ENCODE results near the gene CIROP. TPM values are rescaled to one million over a fixed set of nuclear protein-coding genes. Genes with fewer than 3 reads are reported as not detected.
A peak's percentile ranks its signal among the peaks of the same experiment; 100 is the strongest.

CIROP gene
- total RNA-seq, 1 experiment from 2014 or later: not detected

DNA sequence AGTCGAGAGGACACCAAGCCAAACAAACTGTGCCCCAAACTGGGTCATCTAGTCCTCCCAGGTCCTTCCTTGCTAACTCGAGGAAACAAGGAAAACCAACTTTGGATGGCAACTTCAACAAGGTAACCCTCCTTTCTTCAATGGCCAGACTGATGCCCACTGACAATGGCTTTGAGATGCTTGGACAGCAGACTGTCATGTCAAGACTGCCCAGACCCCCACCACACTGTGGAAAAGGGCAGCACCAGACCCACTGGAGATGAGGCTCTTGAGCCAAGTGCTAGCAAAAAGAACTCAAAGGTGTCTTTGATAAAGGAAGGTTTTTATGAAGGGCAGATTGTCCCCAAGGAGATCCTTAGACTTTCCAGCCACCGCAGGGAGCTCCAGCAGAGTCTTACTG, 38.4 kb downstream of the CIROP start:
- no peak overlapping the region for H4K91ac ChIP-seq (ENCODE audit: insufficient read length, low read depth, low read length)
- H3K9me3 ChIP-seq (ENCODE audit: control insufficient read depth, low read depth, low read length): no peaks in the 10 kb centered on the region
- H3K4ac ChIP-seq (ENCODE audit: low read depth, low read length): no peak overlapping the region
- no peak overlapping the region for H3K4me2 ChIP-seq (ENCODE audit: insufficient read depth, insufficient read length, low read length)
- no peak overlapping the region for H3K18ac ChIP-seq (ENCODE audit: insufficient read length, low read depth, low read length)
- H3K56ac ChIP-seq (ENCODE audit: insufficient read length, low read depth, low read length): no peak overlapping the region
- no peak overlapping the region for H2BK5ac ChIP-seq (ENCODE audit: insufficient read length, low read length)
- Mint-ChIP-seq H3K4me1 (peaks cover 21 to 35% of the 10 kb centered on the region in 2 experiments), H3K4me3 (no peak overlapping the region), H3K27me3 (ENCODE audit: low read depth) (no peaks in the 10 kb centered on the region; the same call in 1 of the 2 replicates), H3K9me3 (no peaks in the 10 kb centered on the region), H3K36me3 (ENCODE audit: insufficient read depth in 1 of 3, low read depth in 3 of 3) (peaks cover 63 to 91% (median 84%) of the 10 kb centered on the region in 3 experiments), H3K27ac (peak overlapping the region in 1 of 3 experiments; percentile 85; a peak in 3 of 7 replicates)
- DNase-seq: no peak
- no peak overlapping the region for H2AFZ ChIP-seq (ENCODE audit: low read length)
- H3K27ac ChIP-seq (ENCODE audit: insufficient read length, low read depth, low read length): no peak overlapping the region
- peaks cover 5% of the 10 kb centered on the region; the same call in 1 of the 2 replicates for H3K79me2 ChIP-seq (ENCODE audit: insufficient read depth, low read length)
- peaks cover 12% of the 10 kb centered on the region for H3K23me2 ChIP-seq (ENCODE audit: insufficient read length, low read depth, low read length, poor library complexity, severe bottlenecking)
- H2BK120ac ChIP-seq (ENCODE audit: low read depth, low read length, poor library complexity, severe bottlenecking): no peak overlapping the region
- H3K23ac ChIP-seq (ENCODE audit: insufficient read length, low read depth, low read length): no peak overlapping the region
- H3K9ac ChIP-seq (ENCODE audit: extremely low read depth, insufficient read length, low read length): no peak overlapping the region
- TF ChIP-seq, protein P1, sequence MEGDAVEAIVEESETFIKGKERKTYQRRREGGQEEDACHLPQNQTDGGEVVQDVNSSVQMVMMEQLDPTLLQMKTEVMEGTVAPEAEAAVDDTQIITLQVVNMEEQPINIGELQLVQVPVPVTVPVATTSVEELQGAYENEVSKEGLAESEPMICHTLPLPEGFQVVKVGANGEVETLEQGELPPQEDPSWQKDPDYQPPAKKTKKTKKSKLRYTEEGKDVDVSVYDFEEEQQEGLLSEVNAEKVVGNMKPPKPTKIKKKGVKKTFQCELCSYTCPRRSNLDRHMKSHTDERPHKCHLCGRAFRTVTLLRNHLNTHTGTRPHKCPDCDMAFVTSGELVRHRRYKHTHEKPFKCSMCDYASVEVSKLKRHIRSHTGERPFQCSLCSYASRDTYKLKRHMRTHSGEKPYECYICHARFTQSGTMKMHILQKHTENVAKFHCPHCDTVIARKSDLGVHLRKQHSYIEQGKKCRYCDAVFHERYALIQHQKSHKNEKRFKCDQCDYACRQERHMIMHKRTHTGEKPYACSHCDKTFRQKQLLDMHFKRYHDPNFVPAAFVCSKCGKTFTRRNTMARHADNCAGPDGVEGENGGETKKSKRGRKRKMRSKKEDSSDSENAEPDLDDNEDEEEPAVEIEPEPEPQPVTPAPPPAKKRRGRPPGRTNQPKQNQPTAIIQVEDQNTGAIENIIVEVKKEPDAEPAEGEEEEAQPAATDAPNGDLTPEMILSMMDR (conservative IDR thresholded peaks at IDR 0.05): no peak
- no peak overlapping the region for H4K8ac ChIP-seq (replicated peaks; ENCODE audit: insufficient read length, low read depth, low read length)
- no peaks in the 10 kb centered on the region for H3K27me3 ChIP-seq (ENCODE audit: insufficient read depth, low read length)
- no peak overlapping the region for H2BK15ac ChIP-seq (ENCODE audit: low read depth, low read length)
- H3K79me1 ChIP-seq (ENCODE audit: insufficient read depth, low read depth, low read length, poor library complexity, severe bottlenecking): peaks cover 17% of the 10 kb centered on the region
- no peak overlapping the region for H3T11ph ChIP-seq (ENCODE audit: low read length)
- 0 out of 2 replicates have a peak, but pooled peaks cover 3% of the 10 kb centered on the region for H3K4me1 ChIP-seq (ENCODE audit: insufficient read depth, low read length)
- H4K20me1 ChIP-seq (ENCODE audit: control insufficient read depth, insufficient read depth, insufficient read length): peaks cover 3% of the 10 kb centered on the region
- H2BK12ac ChIP-seq (ENCODE audit: insufficient read length, low read depth, low read length): no peak overlapping the region
- no peak overlapping the region for H2AK5ac ChIP-seq (ENCODE audit: insufficient read length, low read length)
- H2BK20ac ChIP-seq (ENCODE audit: low read depth, low read length, poor library complexity, severe bottlenecking): no peak overlapping the region
- no CpG with 5 or more reads among the region's 3 CpGs for WGBS (ENCODE audit: extremely low coverage, insufficient read length, low lambda C conversion rate)
- H3K14ac ChIP-seq (ENCODE audit: insufficient read depth, low read length): no peak overlapping the region
- H4K5ac ChIP-seq (ENCODE audit: insufficient read length, low read depth, low read length): no peak overlapping the region

All from H9 (cell line).